Colonic mucosa (tissue), 4 donors: ENCODE results near the gene OPCML. TPM values are rescaled to one million over a fixed set of nuclear protein-coding genes. Genes with fewer than 3 reads are reported as not detected.

ENCODE experiments used
- DNase-seq: peaks from one replicate; pipeline ENCODE4 v3.0.0-alpha.2; 2020
- H3K27ac ChIP-seq: fragments of 200-600 bp; one replicate; pipeline ENCODE4 v1.8.0; 2021
- H3K27me3 ChIP-seq: fragments of 200-600 bp; one replicate; pipeline ENCODE4 v1.8.0; 2021
- H3K36me3 ChIP-seq: fragments of 200-600 bp; one replicate; pipeline ENCODE4 v1.8.0; 2021
- H3K4me1 ChIP-seq: fragments of 200-600 bp; one replicate; pipeline ENCODE4 v1.8.0; 2021; ENCODE audit warnings: mild to moderate bottlenecking
- H3K4me3 ChIP-seq: fragments of 200-600 bp; one replicate; pipeline ENCODE4 v1.8.0; 2021
- H3K9ac ChIP-seq, 2 donors: one replicate each; pipeline ENCODE4 v1.7.0; 2013; ENCODE audit warnings: control low read depth in 2 of 2, low read depth in 2 of 2, low read length in 2 of 2
- H3K9me3 ChIP-seq: fragments of 200-600 bp; one replicate; pipeline ENCODE4 v1.8.0; 2021
- intact Hi-C: fragments of 100-400 bp; cut with DNase I; formaldehyde crosslinking; loops from one replicate; pipeline ENCODE4 v1.14.1; 2022
- total RNA-seq, 2 donors: library from RNA; stranded (reverse); fragmentation: NEBNext Ultra II Directional in 1 of 2; extraction: Animal tissue kit (Norgen Biotek cat#: 25700) in 1 of 2; gene quantifications; one replicate each; pipeline ENCODE4 v1.2.1, GENCODE V29; 2021
- TF ChIP-seq, protein P1 (sequence below): fragments of 200-600 bp; IDR thresholded peaks from one replicate; pipeline ENCODE4 v1.8.0; 2022; ENCODE audit warnings: antibody characterized with exemption, mild to moderate bottlenecking
- donor health status: healthy.
- donor health status: DM: no; HTN: no; CAD: no.
- donor health status: DM: no; HTN: no; CAD: no.

The OPCML gene
- total RNA-seq, 2 donors from 2014 or later, result 0.08 TPM; not detected in 1

DNA sequence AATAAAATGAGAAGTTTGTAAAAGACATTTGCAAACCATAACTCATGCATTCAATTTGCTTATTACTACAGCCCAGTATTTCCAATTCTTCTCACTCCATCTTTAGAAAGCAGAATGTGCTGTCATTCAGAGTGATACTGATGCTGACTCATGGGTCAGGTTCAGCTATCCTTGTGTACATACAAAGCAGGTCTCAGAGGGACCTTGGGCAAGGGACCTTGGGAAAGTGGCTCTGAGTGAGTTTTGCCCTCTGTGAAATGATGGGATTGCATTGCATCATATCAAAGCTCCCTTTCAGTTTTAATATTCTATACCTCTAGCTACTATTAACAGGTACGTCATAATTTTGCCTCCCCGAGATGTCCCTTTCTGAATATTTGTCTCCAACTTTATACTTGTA, 848.7 kb downstream of the OPCML start:
- TF ChIP-seq, protein P1, sequence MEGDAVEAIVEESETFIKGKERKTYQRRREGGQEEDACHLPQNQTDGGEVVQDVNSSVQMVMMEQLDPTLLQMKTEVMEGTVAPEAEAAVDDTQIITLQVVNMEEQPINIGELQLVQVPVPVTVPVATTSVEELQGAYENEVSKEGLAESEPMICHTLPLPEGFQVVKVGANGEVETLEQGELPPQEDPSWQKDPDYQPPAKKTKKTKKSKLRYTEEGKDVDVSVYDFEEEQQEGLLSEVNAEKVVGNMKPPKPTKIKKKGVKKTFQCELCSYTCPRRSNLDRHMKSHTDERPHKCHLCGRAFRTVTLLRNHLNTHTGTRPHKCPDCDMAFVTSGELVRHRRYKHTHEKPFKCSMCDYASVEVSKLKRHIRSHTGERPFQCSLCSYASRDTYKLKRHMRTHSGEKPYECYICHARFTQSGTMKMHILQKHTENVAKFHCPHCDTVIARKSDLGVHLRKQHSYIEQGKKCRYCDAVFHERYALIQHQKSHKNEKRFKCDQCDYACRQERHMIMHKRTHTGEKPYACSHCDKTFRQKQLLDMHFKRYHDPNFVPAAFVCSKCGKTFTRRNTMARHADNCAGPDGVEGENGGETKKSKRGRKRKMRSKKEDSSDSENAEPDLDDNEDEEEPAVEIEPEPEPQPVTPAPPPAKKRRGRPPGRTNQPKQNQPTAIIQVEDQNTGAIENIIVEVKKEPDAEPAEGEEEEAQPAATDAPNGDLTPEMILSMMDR, result no peak
- intact Hi-C loops, result no loop called here
- H3K9ac ChIP-seq, result no peak overlapping the region

GRCh38 chr11:132681971-132682370, 850.3 kb downstream of the OPCML start:
- no peak overlapping the region for H3K9ac ChIP-seq
- H3K27ac ChIP-seq, result no peak overlapping the region
- no peaks in the 10 kb centered on the region for H3K27me3 ChIP-seq
- intact Hi-C loops, result no loop called here
- H3K36me3 ChIP-seq, result no peaks in the 10 kb centered on the region
- TF ChIP-seq, protein P1, result no peak
- DNase-seq, result no peak
- H3K4me3 ChIP-seq, result no peak overlapping the region
- H3K4me1 ChIP-seq, result no peaks in the 10 kb centered on the region
- no peaks in the 10 kb centered on the region for H3K9me3 ChIP-seq

More for the DNA sequence above, 848.7 kb downstream of the OPCML start:
- no peak overlapping the region for H3K4me3 ChIP-seq
- no peaks in the 10 kb centered on the region for H3K4me1 ChIP-seq
- no peak for DNase-seq
- H3K9me3 ChIP-seq, result no peaks in the 10 kb centered on the region
- no peaks in the 10 kb centered on the region for H3K27me3 ChIP-seq
- no peaks in the 10 kb centered on the region for H3K36me3 ChIP-seq
- no peak overlapping the region for H3K27ac ChIP-seq

DNA sequence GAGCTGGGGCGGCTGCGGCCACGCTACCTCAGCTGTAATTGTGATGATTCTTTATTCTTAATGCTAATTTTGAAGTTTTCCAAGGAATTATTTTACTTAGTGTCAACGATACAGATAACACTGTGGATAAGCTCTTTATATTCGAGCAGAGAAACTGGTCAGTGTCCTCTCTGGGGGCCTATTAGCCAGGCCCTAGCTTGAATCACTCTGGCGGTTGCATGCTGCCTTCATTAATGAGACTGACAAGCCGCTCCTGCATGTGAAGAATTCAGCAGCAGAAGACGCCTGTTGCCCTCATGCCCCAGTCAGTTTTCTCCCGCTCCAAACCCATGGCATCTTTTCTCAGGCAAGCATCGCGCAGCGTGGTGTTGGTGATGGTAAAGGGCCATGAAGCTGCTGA, 851.7 kb downstream of the OPCML start:
- H3K9ac ChIP-seq, result no peak overlapping the region
- TF ChIP-seq, protein P1, result no peak
- no peak overlapping the region for H3K27ac ChIP-seq
- H3K4me3 ChIP-seq, result no peak overlapping the region
- no peak for DNase-seq
- no peaks in the 10 kb centered on the region for H3K27me3 ChIP-seq
- H3K4me1 ChIP-seq, result no peaks in the 10 kb centered on the region
- no peaks in the 10 kb centered on the region for H3K9me3 ChIP-seq
- no peaks in the 10 kb centered on the region for H3K36me3 ChIP-seq
- intact Hi-C loops, result no loop called here

DNA sequence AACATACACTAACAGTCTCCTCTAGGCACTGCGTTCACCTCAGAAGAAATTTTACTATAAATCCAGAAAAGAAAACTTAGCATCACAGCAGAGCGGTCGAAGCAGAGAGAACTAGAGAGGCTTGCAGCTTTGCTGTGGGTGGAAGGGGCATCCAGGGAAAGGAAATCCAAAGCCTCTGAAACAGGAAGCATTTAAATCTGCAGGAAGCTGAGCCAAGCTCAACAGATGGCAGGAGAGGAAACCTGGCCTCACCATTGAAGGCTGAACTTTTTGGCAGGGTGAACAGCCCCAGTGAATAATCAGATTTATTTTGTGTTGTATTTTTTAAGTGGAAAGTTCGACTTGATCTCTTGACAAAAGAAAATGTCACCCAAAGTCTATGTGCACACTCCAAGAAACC, 858.1 kb downstream of the OPCML start:
- no peak for DNase-seq
- H3K4me1 ChIP-seq, result no peaks in the 10 kb centered on the region
- H3K4me3 ChIP-seq, result no peak overlapping the region
- H3K9me3 ChIP-seq, result no peaks in the 10 kb centered on the region
- no peak overlapping the region for H3K27ac ChIP-seq
- TF ChIP-seq, protein P1, result no peak
- intact Hi-C loops, result no loop called here
- H3K36me3 ChIP-seq, result no peaks in the 10 kb centered on the region
- H3K27me3 ChIP-seq, result no peaks in the 10 kb centered on the region
- H3K9ac ChIP-seq, result no peak overlapping the region

DNA sequence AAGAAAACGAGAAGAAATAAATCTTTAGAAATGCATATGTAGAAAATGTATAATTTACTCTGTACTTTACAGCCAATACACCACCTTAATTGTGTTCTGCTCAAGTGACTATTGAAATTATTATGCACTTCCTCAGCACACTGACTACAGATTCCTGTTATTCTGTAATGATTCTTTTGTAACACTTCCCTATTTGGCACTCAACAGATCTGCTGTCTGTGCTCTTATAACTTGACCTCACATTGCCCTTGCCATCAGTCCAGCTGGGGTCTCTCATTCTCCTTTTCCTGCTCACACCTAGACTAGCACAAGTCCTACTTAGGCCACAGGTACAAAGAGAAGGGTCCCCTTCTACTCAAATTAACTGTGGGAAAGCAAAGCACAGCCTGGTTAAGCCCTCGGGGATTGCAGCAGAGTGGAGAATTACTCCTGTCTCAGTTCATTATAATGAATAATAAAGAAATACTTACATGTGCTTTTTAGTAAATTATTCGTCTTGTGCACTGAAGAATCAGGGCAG, 860.4 kb downstream of the OPCML start:
- no peak for DNase-seq
- Histone ChIP-seq H3K27ac (no peak overlapping the region), H3K9me3 (no peaks in the 10 kb centered on the region), H3K36me3 (no peaks in the 10 kb centered on the region), H3K4me1 (no peaks in the 10 kb centered on the region), H3K9ac (no peak overlapping the region), H3K4me3 (no peak overlapping the region), H3K27me3 (no peaks in the 10 kb centered on the region)
- TF ChIP-seq, protein P1, result no peak
- intact Hi-C loops, result no loop called here
